HG03575 (cell line): ENCODE measurements around the gene LLGL2.

Source experiments
- ATAC-seq: cut with Tn5 transposase; IDR thresholded peaks from one replicate; pipeline ENCODE4 v1.9.1; 2021; ENCODE audit not compliant: unreplicated experiment, insufficient number of reproducible peaks, low FRiP score; ENCODE audit errors: extremely low read depth

The LLGL2 gene

DNA sequence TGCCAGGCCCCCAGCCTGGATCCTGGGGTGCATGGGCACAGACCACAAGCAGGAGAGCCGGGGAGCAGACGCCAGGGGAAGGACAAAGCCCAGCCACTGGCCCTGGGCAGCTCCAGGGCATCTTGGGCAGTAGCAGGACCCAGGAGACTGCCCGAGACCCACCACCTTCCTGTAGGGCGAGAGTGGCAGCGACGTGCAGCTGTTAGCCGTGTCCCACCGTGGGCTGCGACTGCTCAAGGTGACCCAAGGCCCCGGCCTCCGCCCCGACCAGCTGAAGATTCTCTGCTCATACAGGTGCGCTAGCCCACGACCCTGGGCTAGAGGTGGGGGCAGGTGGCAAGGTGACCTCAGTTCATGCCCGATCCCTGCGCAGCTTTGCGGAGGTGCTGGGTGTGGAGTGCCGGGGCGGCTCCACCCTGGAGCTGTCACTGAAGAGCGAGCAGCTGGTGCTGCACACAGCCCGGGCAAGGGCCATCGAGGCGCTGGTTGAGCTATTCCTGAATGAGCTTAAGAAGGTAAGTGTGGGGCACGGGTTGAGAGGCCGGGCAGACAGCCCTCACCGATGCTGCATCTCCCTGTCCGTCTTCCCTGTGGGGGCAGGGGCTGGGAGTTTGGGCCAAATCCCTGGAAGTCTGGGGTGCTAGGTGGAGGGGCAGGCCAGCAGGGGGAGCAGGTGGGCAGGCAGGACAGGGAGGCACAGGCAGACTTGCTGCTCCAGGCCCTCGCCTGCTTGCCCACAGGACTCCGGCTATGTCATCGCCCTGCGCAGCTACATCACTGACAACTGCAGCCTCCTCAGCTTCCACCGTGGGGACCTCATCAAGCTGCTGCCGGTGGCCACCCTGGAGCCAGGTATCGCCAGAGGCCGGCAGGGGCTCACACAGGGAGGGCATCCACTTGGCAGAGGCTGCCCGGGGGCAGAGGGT is 94.3 kb downstream of the LLGL2 start:
- ATAC-seq = no peak

DNA sequence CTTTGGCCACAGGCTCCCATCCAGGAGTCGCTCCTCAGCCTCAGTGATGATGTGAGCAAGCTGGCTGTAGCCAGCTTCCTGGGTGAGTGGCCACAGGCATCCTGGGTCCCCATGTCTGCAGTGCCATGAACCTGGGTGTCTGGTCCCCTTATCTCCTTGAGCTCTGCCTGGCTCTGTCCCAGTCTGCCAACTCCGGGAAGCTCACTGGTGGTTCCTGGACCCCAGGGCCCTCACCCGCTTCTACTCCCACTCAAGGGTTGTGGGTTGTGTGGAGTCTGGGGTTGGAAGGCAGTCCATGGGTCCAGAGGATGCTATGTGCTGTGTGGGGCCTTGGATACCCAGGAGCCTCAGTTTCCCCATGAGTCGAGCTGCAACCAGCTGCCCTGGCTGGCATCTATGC is 96.0 kb downstream of the LLGL2 start:
- ATAC-seq = no peak

DNA sequence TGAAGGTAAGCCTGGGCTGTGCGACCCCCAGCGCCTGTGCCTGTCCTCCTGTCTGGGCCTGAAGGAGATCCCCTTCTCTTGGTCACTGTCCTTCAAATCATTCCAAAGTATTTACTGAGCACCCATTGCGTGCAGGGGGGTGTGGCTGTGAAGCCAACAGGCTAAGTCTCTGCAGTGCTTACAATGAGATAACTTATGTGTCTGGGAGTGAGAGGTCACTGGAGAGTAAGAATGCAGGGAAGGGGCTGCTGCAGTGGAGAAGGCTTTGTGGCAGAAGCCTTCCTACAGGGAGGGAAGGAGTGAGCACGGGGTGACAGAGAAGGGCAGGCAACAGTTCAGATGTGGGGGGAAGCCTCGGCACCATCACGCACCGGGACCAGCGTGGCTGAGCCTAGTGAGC is 96.6 kb downstream of the LLGL2 start:
- ATAC-seq = no peak

DNA sequence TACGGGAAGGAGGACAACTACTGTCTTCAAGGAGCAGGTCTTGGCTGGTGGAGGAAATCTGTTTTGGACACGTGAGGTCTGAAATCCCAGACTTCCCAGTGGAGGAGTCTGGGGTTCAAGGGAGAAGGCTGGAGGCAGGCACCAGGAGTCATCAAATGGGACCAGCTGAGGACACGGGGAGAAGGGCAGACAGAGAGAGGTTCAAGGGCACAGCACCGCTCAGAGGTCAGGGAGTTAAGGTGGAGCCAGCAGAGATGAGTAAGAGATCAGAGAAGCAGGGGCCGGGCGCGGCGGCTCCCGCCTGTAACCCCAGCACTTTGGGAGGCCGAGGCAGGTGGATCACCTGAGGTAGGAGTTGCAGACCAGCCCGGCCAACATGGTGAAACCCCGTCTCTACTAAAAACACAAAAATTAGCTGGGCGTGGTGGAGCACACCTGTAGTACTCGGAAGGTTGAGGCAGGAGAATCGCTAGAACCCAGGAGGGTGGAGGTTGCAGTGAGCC is 97.3 kb downstream of the LLGL2 start:
- ATAC-seq = no peak

DNA sequence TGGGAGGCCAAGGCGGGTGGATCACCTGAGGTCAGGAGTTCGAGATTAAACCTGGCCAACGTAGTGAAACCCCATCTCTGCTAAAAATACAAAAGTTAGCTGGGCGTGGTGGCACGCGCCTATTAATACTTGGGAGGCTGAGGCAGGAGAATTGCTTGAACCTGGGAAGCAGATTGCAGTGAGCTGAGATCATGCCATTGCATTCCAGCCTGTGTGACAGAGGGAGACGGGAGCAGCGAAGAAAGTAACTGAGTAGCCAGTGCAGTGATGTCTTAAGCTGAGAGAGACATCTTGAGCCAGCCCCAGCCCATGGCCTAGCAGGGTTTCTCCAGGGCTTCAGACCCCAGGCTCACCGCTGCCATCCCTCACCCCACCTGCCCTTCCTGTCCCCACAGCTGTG is 97.9 kb downstream of the LLGL2 start:
- no peak for ATAC-seq

DNA sequence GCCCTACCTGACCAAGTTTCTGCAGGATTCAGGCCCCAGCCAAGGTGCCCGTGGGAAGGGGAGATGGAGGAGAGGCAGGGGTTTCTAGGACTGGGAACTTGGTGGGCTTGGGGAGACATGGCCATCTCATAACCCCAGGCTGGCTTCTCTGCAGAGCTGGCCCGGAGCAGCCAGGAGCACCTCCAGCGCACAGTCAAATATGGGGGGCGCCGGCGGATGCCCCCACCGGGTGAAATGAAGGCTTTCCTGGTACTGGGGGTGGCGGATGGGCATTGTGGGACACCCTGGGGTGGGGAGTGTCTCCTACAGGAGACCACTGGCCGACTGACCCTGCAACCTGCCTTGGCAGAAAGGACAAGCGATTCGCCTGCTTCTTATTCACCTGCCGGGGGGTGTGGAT is 98.5 kb downstream of the LLGL2 start:
- ATAC-seq = no peak
